Erythroblast (primary cell): ENCODE results near the gene GPR137B.

ENCODE experiments used
- GATA1 ChIP-seq: IDR thresholded peaks from 2 replicates; pipeline ENCODE4 v1.6.1; 2011; ENCODE audit warnings: low read depth, mild to moderate bottlenecking, control low read depth, low read length, moderate library complexity
- POLR2A ChIP-seq: IDR thresholded peaks from 2 replicates; pipeline ENCODE4 v1.6.1; 2011; ENCODE audit warnings: mild to moderate bottlenecking, low read length

DNA sequence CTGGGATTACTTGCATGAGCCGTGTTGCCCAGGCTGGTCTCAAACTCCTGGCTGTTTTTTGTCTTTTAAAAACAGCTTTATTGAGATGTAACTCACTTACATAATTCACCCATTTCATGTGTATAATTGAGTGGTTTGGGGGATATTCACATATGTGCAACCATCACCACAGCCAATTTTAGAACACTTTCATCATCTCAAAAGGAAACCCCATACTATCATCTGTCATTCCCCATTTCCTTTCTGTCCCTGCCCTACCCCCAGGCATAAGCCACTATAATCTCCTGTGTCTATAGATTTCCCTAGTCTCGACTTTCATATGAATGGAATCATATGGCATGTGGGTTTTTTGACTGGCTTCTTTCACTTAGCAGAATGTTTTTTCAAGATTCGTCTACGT, 43.3 kb downstream of the GPR137B start:
- TF ChIP-seq POLR2A (no peak), GATA1 (no peak)
